Brain microvascular endothelial cell (primary cell): ENCODE results near the gene UGP2.
"Not testable (repeated sequence)": the region's sequence is repeated elsewhere in the genome, so short reads cannot be mapped to it uniquely, and the experiment has no call there.

Source experiments
- DNase-seq: peaks from one replicate; pipeline ENCODE4 v3.0.0-alpha.2; 2020
- H3K27ac ChIP-seq: fragments of 250-450 bp; sonication (Bioruptor Pico); 2 replicates; pipeline ENCODE4 v1.5.1; 2020; ENCODE audit warnings: mild to moderate bottlenecking, moderate library complexity
- H3K27me3 ChIP-seq: fragments of 250-450 bp; sonication (Bioruptor Pico); replicated peaks from 2 replicates; pipeline ENCODE4 v1.5.1; 2020; ENCODE audit warnings: mild to moderate bottlenecking
- H3K36me3 ChIP-seq: fragments of 250-450 bp; sonication (Bioruptor Pico); replicated peaks from 2 replicates; pipeline ENCODE4 v1.5.1; 2020; ENCODE audit warnings: mild to moderate bottlenecking
- H3K4me3 ChIP-seq: 2 replicates; pipeline ENCODE4 v1.5.1; 2011; ENCODE audit warnings: low read depth, mild to moderate bottlenecking, control low read depth, low read length, moderate library complexity
- CTCF ChIP-seq: IDR thresholded peaks from 2 replicates; pipeline ENCODE4 v1.5.1; 2011; ENCODE audit warnings: low read depth, mild to moderate bottlenecking, moderate library complexity, low read length, control low read depth, inconsistent platforms; ENCODE audit errors: missing control alignments
- in situ Hi-C: cut with HindIII; loops from 2 replicates; pipeline ENCODE4 v1.10.0; 2017; ENCODE audit warnings: low sequenced_read_pairs, low pct_ligation_motif_present

Gene UGP2

GRCh38 chr2:63926815-63927214, 85.1 kb downstream of the UGP2 start:
- no peaks in the 10 kb centered on the region for H3K27me3 ChIP-seq
- no peak overlapping the region for H3K4me3 ChIP-seq
- no peak for DNase-seq
- H3K27ac ChIP-seq, result no peak overlapping the region
- in situ Hi-C loops, result no loop called here
- TF ChIP-seq CTCF, result no peak
- no peaks in the 10 kb centered on the region for H3K36me3 ChIP-seq

GRCh38 chr2:63932104-63932503, 90.4 kb downstream of the UGP2 start:
- DNase-seq, H3K4me3 ChIP-seq, H3K36me3 ChIP-seq, H3K27ac ChIP-seq, H3K27me3 ChIP-seq, in situ Hi-C loops: not testable (repeated sequence)
